Lower lobe of right lung (tissue), 2 donors: ENCODE measurements around the gene FLT3LG. TPM values are rescaled to one million over a fixed set of nuclear protein-coding genes. Genes with fewer than 3 reads are reported as not detected.

Source experiments
- ATAC-seq, 2 donors: fragments of 200-7000 bp; cut with Tn5 transposase; one replicate each; pipeline ENCODE4 v1.9.1; 2020 to 2022; ENCODE audit warnings: mild to moderate bottlenecking in 2 of 2, moderate library complexity in 2 of 2
- DNase-seq: peaks from one replicate; pipeline ENCODE4 v3.0.0-alpha.2; 2020
- H3K27ac ChIP-seq: fragments of 200-600 bp; one replicate; pipeline ENCODE4 v1.8.0; 2022
- H3K27me3 ChIP-seq: fragments of 200-600 bp; one replicate; pipeline ENCODE4 v1.8.0; 2022; ENCODE audit warnings: low read depth
- H3K36me3 ChIP-seq: fragments of 200-600 bp; one replicate; pipeline ENCODE4 v1.8.0; 2022; ENCODE audit warnings: mild to moderate bottlenecking
- H3K4me1 ChIP-seq: fragments of 200-600 bp; one replicate; pipeline ENCODE4 v1.8.0; 2022
- H3K4me3 ChIP-seq: fragments of 200-600 bp; one replicate; pipeline ENCODE4 v1.8.0; 2022; ENCODE audit warnings: mild to moderate bottlenecking
- H3K9me3 ChIP-seq: fragments of 200-600 bp; one replicate; pipeline ENCODE4 v1.8.0; 2022
- intact Hi-C: fragments of 100-400 bp; cut with DNase I; formaldehyde crosslinking; loops from one replicate; pipeline ENCODE4 v1.11.0; 2022
- total RNA-seq: library from RNA; stranded (reverse); fragmentation: NEBNext Ultra II Directional; extraction: Animal tissue kit (Norgen Biotek cat#: 25700); gene quantifications from one replicate; pipeline ENCODE4 v1.2.1, GENCODE V29; 2021
- TF ChIP-seq, protein P1 (sequence below): fragments of 200-600 bp; IDR thresholded peaks from one replicate; pipeline ENCODE4 v1.8.0; 2022; ENCODE audit warnings: antibody characterized with exemption, mild to moderate bottlenecking
- donor health status: DM: no; HTN: yes; CAD: no; lungs with severe emphysema.

FLT3LG gene
- total RNA-seq, 1 donor from 2014 or later, result 12.8 TPM

DNA sequence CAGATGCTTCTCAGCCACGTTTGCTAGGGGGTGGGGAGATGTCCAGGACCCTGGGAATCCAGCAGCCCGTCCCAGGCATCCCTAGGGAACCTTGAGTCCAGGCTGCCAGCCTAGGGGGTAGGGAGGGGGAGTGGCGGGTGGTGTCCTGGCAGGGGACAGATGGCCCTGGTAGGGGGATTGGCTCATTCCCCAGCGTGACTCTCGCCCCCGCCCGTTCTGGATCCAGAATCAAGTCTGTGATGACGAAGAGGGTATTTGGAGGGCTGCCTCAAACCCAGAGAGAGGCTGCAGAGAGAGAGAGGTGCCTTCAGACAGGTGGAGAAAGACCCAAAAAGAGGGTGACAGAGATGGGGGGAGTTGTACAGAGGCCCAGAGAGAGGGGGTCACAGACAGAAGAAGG, 36.8 kb upstream of the FLT3LG start:
- Histone ChIP-seq H3K4me3 (no peak overlapping the region), H3K9me3 (no peaks in the 10 kb centered on the region), H3K36me3 (no peaks in the 10 kb centered on the region), H3K4me1 (no peaks in the 10 kb centered on the region), H3K27me3 (peaks cover 91% of the 10 kb centered on the region), H3K27ac (no peak overlapping the region)
- intact Hi-C loops, result no loop called here
- DNase-seq (no peak), ATAC-seq (no peak)
- TF ChIP-seq, protein P1, sequence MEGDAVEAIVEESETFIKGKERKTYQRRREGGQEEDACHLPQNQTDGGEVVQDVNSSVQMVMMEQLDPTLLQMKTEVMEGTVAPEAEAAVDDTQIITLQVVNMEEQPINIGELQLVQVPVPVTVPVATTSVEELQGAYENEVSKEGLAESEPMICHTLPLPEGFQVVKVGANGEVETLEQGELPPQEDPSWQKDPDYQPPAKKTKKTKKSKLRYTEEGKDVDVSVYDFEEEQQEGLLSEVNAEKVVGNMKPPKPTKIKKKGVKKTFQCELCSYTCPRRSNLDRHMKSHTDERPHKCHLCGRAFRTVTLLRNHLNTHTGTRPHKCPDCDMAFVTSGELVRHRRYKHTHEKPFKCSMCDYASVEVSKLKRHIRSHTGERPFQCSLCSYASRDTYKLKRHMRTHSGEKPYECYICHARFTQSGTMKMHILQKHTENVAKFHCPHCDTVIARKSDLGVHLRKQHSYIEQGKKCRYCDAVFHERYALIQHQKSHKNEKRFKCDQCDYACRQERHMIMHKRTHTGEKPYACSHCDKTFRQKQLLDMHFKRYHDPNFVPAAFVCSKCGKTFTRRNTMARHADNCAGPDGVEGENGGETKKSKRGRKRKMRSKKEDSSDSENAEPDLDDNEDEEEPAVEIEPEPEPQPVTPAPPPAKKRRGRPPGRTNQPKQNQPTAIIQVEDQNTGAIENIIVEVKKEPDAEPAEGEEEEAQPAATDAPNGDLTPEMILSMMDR, result no peak

DNA sequence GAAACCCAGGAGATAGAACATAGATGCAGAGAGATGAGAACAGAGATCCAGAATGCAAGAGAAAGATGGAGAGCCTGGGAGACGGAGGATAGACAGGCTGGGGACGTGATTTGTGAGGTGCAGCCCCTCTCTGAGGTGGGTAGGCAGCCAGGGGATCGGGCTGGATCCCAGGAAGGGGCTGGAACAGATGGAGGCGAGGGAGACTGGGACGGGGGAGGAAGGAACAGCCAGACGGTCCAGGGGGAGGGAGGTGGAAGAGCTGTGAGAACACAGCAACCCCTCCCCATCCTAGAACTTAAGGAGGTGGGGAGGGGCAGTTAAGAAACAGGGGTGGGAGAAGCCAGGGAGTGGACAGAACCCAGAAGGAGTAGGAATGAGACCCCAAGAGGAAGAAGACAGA, 35.8 kb upstream of the FLT3LG start:
- no peaks in the 10 kb centered on the region for H3K36me3 ChIP-seq
- H3K27me3 ChIP-seq, result peaks cover 81% of the 10 kb centered on the region
- H3K4me1 ChIP-seq, result no peaks in the 10 kb centered on the region
- H3K9me3 ChIP-seq, result no peaks in the 10 kb centered on the region
- no peak overlapping the region for H3K27ac ChIP-seq
- DNase-seq, result no peak
- ATAC-seq, result no peak
- TF ChIP-seq, protein P1, result no peak
- H3K4me3 ChIP-seq, result no peak overlapping the region
- intact Hi-C loops, result no loop called here

DNA sequence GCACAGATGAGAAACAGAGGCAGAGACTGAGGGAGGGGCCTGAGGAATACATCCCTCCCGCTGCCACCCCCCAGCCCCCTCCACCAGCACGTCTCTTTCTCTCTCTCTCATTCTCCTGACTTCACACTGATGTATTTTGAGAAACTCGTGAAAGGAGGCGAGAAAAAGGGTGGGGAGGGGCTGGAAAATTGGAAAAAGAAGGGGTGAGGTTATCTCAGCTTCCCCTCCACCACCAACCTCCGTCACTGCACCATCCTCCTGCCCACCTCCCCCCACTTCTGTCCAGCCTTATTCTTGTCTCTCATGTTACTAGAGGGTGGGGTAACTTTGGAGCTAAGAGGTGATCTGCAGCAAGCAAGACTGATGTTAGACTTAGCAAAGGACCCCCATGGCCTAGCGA, 34.2 kb upstream of the FLT3LG start:
- Histone ChIP-seq H3K4me3 (no peak overlapping the region), H3K27ac (no peak overlapping the region), H3K36me3 (no peaks in the 10 kb centered on the region), H3K27me3 (peaks cover 66% of the 10 kb centered on the region), H3K4me1 (peaks cover 7% of the 10 kb centered on the region), H3K9me3 (no peaks in the 10 kb centered on the region)
- TF ChIP-seq, protein P1, result no peak
- DNase-seq (no peak), ATAC-seq (no peak)
- intact Hi-C loops, result loop anchor here (10.0 kb wide), 1 partner anchor 45 kb away; no protein-coding TSS in a partner anchor

DNA sequence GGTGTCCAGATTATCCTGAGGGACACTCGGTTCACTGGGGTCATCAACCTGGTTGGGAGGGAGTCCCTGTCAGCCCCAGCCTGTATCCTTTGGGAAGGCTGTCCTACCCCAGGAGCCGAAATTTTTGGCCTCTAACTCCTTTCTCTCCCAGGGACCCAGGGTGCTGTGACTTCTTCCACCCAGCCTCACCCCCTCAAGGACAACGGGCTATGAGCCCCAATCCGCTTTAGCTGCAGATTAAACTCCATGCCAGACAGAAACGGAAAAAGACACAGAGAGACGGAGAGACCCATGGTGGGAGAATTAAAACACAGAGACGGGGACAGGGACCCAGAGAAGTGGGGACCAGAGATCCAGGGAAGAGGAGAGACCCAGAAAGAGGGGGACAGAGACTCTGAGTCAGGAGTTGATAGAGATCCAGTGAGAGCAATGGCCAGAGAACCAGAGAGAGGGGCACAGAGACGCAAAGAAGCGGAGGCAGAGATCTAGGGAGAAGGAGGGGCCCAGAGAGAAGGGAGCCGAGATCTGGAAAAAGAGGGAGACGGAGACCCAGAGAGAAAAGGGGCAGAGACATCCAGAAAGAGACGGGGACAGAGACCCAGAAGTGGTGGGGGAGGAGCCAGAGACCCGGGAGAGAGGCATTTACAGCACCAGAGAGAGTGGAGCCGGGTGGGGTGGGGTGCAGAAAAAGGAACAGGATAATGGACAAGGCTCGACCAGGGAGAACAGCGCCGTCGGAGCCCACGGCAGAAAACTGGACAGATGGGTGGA, 33.4 kb upstream of the FLT3LG start:
- Histone ChIP-seq H3K36me3 (no peaks in the 10 kb centered on the region), H3K4me1 (peaks cover 7% of the 10 kb centered on the region), H3K4me3 (peak overlapping the region; percentile 29), H3K27me3 (peaks cover 58% of the 10 kb centered on the region), H3K9me3 (no peaks in the 10 kb centered on the region), H3K27ac (no peak overlapping the region)
- DNase-seq, result no peak
- intact Hi-C loops, result loop anchor here (10.0 kb wide), 1 partner anchor 46 kb away; no protein-coding TSS in a partner anchor
- no peak for ATAC-seq
- TF ChIP-seq, protein P1, result no peak

DNA sequence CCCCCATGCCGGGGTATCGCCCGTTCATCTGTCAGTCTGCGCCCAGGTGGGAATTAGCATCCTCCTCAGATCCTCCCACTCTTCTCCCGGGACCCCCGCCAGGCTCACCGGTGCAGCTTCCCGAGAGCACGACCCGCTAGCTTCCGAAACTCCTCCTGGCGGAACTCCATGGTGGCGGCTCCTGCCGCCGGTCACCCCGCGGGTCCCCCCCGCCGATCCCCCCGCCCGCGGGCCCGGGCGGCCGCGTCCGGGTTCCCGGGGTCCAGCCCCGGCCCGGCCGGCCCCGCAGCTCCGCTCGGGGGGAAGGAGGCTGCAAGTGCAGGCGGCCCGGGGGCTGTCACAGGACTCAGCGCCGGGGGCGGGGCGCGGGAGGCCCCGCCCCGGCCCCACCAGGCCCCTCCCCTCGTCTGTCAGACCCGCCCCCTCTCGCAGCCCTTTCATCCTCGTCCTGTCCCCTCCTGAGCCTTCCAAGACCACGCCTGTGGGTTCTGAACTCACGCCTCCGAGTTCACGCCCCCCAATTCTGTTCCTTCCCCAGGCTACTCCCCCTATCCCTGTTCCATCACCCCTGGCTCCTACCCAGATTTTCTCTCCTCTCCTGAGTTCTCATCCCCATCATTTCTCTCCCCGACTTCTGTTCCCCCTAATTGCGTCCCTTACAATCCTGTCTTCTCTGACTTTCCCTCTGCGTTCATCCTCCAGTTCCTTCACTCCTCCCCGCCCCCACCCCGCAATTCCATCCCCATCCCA, 32.6 kb upstream of the FLT3LG start, which contains the start of gene SLC17A7:
Gene SLC17A7, minus strand, starts transcription at position 318 of the 750 bp plus-strand sequence. Its CDS starts 148 bp downstream, at position 170.
- DNase-seq, result no peak

More for the DNA sequence above, 32.6 kb upstream of the FLT3LG start, which contains the start of gene SLC17A7:
- ATAC-seq, result no peak
- Histone ChIP-seq H3K27ac (no peak within 1 kb of the TSS), H3K36me3 (peaks cover 3% of the 10 kb centered on the region), H3K9me3 (no peaks in the 10 kb centered on the region), H3K27me3 (peaks cover 51% of the 10 kb centered on the region), H3K4me1 (peaks cover 7% of the 10 kb centered on the region), H3K4me3 (peak within 1 kb of the TSS; percentile 86)
- TF ChIP-seq, protein P1, result no peak
- intact Hi-C loops, result loop anchor here (10.0 kb wide), 1 partner anchor 47 kb away; no protein-coding TSS in a partner anchor
